HCT116 (cell line): ENCODE measurements around the gene OBP2B.

Experiments
- EGR1 ChIP-seq: IDR thresholded peaks from 2 replicates; pipeline ENCODE4 v1.6.1; 2012; ENCODE audit warnings: low read depth
- FOSL1 ChIP-seq: IDR thresholded peaks from 2 replicates; pipeline ENCODE4 v1.6.1; 2012; ENCODE audit warnings: low read depth
- JUND ChIP-seq: IDR thresholded peaks from 2 replicates; pipeline ENCODE4 v1.6.1; 2012
- POLR2A ChIP-seq: IDR thresholded peaks from 2 replicates; pipeline ENCODE4 v1.7.0; 2011; ENCODE audit warnings: borderline replicate concordance; ENCODE audit not compliant: insufficient read depth, insufficient read length; ENCODE audit errors: extremely low read depth
- TF ChIP-seq, protein P1 (sequence below), 3 experiments: fragments of 200-600 bp in 1 of 3; sonication (generic) in 1 of 3; IDR thresholded peaks in 2 of 3; conservative IDR thresholded peaks in 1 of 3; 2 replicates each; pipeline ENCODE4 v1.5.1; 2012 to 2017; ENCODE audit warnings: low read depth in 2 of 3, low read length in 2 of 3, antibody characterized with exemption in 1 of 3, borderline replicate concordance in 1 of 3, control low read depth in 1 of 3, mild to moderate bottlenecking in 1 of 3, mixed read lengths in 1 of 3, mixed run types in 1 of 3, moderate library complexity in 1 of 3; ENCODE audit not compliant: insufficient read depth in 1 of 3
- TF ChIP-seq, protein P2 (sequence below): IDR thresholded peaks from 2 replicates; pipeline ENCODE4 v1.6.1; 2012
- TF ChIP-seq, protein P3 (sequence below): IDR thresholded peaks from 2 replicates; pipeline ENCODE4 v1.6.1; 2012; ENCODE audit warnings: low read depth

DNA sequence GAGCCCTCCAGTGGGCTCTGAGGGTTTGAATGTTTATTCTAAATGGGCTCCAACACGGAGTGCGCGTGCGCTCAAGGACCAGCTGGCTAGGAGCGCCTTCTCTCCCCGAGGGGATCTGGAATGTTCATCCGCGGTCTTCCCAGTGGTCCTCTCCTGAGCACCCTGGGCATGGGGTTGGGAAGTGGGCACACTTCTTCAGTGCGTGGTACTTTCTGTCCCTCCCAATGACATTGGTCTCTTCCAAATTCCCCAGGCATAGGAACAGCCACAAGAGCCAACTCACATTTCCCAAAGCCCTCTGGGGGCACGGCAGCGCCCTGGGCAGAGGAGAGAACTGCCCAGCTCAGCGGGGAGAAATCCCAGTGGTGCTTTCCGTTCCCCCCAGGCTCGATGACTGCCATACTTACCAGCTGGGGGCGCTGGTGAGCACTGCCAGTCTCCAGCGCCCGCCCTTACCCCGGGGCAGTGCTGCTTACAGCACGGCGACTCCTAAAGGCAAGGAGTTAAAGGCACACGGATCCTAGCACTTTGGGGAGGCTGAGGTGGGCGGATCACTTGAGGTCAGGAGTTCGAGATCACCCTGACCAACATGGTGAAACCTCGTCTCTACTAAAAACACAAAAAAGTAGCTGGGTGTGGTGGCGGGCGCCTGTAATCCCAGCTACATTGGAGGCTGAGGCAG is 29.9 kb upstream of the OBP2B start:
- TF ChIP-seq JUND = no peak
- TF ChIP-seq, protein P1, sequence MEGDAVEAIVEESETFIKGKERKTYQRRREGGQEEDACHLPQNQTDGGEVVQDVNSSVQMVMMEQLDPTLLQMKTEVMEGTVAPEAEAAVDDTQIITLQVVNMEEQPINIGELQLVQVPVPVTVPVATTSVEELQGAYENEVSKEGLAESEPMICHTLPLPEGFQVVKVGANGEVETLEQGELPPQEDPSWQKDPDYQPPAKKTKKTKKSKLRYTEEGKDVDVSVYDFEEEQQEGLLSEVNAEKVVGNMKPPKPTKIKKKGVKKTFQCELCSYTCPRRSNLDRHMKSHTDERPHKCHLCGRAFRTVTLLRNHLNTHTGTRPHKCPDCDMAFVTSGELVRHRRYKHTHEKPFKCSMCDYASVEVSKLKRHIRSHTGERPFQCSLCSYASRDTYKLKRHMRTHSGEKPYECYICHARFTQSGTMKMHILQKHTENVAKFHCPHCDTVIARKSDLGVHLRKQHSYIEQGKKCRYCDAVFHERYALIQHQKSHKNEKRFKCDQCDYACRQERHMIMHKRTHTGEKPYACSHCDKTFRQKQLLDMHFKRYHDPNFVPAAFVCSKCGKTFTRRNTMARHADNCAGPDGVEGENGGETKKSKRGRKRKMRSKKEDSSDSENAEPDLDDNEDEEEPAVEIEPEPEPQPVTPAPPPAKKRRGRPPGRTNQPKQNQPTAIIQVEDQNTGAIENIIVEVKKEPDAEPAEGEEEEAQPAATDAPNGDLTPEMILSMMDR (IDR thresholded peaks at IDR 0.05 in 2 of 3, conservative IDR thresholded peaks at IDR 0.05 in 1 of 3; ENCODE audit: borderline replicate concordance in 1 of 3, insufficient read depth in 1 of 3, low read depth in 2 of 3, low read length in 2 of 3) = peak; percentile 92 to 99 (median 96)
- TF ChIP-seq, protein P2, sequence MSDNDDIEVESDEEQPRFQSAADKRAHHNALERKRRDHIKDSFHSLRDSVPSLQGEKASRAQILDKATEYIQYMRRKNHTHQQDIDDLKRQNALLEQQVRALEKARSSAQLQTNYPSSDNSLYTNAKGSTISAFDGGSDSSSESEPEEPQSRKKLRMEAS = peak; percentile 44; the same call in 1 of the 2 replicates
- no peak for TF ChIP-seq FOSL1
- peak; percentile 92 for TF ChIP-seq EGR1
- TF ChIP-seq POLR2A = no peak
- TF ChIP-seq, protein P3, sequence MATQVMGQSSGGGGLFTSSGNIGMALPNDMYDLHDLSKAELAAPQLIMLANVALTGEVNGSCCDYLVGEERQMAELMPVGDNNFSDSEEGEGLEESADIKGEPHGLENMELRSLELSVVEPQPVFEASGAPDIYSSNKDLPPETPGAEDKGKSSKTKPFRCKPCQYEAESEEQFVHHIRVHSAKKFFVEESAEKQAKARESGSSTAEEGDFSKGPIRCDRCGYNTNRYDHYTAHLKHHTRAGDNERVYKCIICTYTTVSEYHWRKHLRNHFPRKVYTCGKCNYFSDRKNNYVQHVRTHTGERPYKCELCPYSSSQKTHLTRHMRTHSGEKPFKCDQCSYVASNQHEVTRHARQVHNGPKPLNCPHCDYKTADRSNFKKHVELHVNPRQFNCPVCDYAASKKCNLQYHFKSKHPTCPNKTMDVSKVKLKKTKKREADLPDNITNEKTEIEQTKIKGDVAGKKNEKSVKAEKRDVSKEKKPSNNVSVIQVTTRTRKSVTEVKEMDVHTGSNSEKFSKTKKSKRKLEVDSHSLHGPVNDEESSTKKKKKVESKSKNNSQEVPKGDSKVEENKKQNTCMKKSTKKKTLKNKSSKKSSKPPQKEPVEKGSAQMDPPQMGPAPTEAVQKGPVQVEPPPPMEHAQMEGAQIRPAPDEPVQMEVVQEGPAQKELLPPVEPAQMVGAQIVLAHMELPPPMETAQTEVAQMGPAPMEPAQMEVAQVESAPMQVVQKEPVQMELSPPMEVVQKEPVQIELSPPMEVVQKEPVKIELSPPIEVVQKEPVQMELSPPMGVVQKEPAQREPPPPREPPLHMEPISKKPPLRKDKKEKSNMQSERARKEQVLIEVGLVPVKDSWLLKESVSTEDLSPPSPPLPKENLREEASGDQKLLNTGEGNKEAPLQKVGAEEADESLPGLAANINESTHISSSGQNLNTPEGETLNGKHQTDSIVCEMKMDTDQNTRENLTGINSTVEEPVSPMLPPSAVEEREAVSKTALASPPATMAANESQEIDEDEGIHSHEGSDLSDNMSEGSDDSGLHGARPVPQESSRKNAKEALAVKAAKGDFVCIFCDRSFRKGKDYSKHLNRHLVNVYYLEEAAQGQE = no peak
